ENCODE data around the gene ADGRG7.
"Not testable (repeated sequence)": the region's sequence is repeated elsewhere in the genome, so short reads cannot be mapped to it uniquely, and the experiment has no call there.

Gene ADGRG7, protein sequence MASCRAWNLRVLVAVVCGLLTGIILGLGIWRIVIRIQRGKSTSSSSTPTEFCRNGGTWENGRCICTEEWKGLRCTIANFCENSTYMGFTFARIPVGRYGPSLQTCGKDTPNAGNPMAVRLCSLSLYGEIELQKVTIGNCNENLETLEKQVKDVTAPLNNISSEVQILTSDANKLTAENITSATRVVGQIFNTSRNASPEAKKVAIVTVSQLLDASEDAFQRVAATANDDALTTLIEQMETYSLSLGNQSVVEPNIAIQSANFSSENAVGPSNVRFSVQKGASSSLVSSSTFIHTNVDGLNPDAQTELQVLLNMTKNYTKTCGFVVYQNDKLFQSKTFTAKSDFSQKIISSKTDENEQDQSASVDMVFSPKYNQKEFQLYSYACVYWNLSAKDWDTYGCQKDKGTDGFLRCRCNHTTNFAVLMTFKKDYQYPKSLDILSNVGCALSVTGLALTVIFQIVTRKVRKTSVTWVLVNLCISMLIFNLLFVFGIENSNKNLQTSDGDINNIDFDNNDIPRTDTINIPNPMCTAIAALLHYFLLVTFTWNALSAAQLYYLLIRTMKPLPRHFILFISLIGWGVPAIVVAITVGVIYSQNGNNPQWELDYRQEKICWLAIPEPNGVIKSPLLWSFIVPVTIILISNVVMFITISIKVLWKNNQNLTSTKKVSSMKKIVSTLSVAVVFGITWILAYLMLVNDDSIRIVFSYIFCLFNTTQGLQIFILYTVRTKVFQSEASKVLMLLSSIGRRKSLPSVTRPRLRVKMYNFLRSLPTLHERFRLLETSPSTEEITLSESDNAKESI

DNA sequence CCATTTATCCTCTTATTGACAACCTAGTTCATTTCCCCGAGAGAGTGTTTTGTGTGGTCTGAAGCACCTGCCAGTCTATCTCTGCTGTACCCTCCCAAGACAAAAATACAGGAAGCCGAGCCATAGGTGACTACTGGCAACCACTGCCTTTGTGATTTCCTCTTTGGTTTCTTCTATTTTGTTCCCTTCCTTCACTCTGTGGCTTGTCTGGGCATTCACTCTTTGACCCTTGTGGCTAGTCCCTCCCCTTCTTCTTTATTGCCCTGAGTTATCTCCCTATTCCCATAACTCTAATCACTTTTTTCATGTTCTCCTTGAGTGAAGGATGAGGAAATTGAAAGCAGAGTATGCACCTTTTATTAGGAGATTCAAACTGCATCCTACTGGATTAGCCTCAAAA, at the start of gene ADGRG7:
TSS of gene ADGRG7 (plus strand) at position 297 of the 400 bp plus-strand sequence. CDS start 256 bp downstream, outside the sequence.
- no peak for DNase-seq (ENCODE audit: low read depth)

DNA sequence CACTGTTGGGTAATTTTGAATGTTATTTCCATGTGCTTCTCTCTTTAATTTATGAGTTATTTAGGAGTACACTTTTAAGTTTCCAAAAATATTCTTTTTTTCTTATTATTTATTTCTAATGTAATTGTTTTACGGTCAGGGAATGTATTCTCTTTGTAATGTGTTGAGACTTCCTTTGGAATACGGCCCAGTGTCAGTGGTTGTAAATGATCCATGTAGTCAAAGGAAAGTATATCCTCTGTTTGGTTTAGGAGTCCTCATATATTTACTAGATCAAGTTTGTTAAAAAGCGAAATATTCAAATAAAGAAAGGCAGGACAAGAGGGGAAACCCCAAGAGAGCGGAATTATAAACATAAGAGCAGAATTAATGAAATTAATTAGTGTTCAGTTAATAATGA, 49.0 kb upstream of the ADGRG7 start:
- no peak for DNase-seq (ENCODE audit: low read depth)

DNA sequence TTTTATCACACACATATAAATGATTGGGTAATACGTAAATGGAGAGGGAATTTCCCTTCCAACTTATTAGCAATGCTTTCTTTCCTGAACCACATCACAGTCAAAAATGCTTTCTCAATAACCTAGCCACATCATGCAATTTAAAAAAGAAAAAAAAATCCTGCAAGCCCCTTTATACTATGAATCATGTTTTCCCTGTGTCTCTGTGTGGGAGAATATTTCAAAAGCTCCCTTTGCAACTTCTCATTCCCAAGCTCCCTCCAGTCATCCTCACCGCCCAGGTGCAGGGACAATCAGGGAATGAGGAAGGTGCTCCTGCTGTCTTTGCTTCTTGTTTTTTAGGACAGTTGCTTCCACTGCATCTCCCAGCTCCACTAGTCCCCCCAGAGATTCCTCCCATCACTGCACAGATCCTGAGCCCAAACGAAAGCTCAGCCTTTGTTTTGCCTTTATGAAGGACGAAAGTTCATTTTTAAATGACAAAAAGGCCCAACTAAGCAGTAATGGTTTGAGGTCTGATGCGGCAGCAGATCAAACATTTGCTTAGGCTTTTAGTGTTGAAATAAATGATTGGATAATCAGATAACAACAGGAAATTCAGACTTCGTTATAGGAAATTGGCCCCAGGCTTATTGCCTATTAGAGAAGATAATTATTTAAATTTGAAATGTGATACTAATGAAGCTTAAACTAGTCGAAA, 47.8 kb upstream of the ADGRG7 start:
- DNase-seq (ENCODE audit: low read depth): no peak

DNA sequence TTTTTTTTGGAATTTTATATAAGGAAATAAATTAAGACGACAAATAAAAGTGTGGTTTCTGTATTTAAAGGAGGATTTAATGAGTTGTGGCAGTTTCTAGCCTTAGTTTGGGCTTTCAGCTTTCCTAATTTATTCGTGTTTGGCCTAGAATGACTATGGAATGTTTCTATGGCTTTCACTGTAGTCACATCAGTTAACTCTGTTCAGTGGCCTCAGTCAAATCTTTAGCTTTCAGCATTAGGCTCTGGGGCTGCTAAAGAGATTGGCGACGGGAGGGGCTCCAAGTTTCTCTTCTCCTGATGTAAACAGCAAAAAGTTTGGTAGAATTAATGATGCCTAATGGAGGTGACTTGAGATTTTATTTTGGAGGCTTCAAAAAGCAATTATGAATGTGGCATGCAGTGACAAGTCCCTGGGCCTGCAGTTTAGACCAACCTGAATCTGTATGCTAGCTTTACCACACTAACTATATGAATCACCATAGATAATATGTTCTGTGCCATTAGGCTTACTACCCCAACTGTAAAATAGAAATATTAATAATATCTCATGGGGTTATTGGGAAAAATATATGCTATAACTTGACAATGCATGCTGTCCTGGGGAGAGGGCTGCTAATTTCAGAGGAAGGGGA, 47.1 kb upstream of the ADGRG7 start:
- no peak for DNase-seq (ENCODE audit: low read depth)

DNA sequence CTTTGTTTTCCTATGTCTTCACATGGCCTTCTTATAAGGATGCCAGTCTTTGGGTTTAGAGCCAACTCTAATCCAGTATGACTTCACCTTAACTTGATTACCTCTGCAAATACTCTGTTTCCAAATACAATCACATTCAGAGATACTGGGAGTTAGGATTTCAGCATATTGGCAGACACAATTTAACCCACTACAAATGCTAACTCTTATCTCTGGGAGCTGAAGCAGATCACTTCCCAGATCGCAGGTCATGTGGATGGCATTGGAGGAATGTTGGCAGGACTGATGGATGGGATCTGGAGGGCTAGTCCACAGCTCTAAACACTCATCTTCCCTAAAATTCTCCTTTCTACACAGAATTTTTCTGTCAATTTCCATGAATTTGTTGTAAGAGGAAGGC, 46.2 kb upstream of the ADGRG7 start:
- DNase-seq (ENCODE audit: low read depth): no peak

DNA sequence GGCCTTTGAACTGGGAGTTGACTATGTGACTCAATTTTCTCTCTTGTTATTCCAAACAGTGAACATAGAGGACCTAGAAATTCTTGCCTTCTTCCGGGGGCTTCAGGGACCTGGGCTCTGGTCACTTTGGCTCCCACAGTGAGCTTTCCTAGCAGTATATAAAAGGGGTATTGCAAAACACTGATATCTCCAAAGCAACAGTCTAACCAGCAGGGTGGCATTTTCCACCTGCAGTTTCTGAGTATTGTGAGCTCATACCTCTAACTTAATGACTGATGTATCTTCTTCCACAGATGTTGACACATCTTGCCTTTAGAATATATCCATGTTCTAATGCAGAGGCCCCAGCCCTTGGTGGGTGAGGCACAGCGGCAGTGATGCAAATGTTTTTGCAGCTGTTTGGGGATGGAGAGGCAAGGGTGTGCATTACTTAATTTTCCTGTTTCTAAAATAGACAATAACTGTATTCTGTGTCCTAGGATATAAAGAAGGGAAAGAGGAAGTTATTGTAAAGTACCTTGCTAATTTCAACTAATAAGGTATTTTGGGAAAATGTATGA, 45.7 kb upstream of the ADGRG7 start:
- no peak for DNase-seq (ENCODE audit: low read depth)

DNA sequence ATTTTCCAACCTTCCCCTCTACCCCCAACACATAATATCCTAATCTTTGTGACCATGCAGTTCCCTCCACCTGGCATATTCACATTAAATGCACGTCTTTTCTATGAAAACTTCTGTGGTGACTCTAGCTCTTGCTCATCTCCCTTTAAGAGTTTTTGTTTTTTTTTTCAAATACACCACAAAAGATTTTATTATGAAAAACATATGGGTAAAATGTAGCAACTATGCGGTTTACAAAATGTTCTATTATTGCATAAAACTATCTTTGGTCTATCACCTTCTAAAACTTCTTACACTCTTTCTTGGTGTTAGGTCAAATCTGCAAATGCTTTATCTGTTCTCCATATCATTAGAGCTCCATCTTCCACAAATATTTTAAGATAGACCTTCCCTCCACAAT, 38.6 kb upstream of the ADGRG7 start:
- no peak for DNase-seq (ENCODE audit: low read depth)

DNA sequence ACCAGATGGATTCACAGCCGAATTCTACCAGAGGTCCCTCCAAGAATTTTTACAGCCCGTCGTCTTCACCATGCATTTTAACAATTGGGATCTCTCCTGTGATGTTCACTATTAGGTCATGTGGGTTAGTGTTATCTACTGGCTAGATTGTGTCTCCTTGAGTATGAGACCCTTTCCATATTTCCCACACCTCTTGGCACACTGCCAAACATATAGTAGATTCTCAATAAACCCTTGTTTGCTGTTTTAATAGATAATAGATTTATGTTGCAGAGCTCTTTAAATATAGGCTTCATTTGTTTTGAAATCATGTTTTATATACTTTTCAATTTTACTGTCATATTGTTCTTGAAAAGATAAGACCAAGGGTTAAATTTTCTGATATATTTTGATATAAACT, 34.9 kb upstream of the ADGRG7 start:
- no peak for DNase-seq (ENCODE audit: low read depth)

DNA sequence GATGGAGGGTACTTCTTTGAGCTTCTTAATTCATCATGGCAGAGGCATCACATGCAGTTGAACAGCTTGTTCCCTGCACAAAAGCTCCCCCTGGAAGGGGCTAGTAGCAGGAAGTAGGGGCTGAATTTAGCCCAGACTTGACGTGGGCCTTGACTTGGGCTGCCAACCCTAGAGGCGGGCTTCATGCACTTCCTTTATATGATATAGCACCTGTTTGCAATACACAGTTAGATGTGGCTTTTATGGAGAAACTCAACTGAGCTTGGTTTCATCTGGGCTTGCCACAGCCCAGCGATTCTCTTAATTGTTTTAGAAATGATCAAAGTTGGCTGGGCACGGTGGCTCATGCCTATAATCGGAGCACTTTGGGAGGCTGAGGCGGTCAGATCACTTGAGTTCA, 33.7 kb upstream of the ADGRG7 start:
- DNase-seq (ENCODE audit: low read depth): no peak

DNA sequence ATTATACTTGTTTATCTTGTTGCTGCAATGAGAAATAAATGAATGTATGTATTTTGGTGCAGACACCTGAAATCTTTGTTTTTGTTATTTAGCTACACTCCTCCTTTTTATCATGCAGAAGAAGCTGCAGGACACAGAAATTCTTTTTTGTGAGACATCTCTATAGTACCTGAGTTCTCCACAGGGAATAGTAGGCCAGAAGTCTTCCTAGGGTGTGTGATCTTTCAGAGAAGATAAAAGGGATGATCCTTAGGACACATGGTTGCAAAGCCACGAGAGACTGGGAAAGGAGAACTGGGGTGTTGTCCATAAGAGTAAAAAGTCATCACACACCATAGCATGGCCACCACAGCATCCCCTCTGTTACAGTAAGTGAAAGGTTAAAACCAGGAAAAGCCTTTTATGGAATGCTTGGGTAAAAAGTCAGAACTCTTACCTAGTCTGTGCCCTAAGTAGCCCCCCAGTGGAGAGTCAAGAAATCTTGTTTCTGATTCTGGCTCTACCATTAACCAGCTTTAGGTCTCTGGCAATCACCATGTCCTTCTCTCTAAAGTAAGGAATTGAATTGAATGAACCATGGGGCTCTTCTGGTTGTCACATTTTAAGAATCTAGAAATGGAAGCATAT, 31.9 kb upstream of the ADGRG7 start:
- DNase-seq (ENCODE audit: low read depth): no peak

DNA sequence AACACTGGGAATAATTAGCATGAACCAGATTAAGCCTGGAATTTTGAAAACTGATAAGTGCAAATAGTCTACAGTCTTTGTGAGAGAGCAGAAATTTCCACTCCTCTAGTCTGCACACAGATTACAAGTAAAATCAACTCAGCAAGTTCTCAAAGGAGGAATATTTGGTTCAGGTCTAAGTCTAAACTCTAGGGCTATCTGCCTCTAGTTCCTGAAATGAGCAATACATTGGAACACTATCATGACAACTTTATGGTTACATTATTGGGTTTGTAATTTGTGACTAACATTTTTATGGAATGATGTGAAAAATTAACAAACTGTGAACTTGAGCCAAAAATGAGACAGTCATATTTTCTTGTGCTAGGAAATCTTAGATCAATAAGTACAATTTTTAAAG, 30.8 kb upstream of the ADGRG7 start:
- DNase-seq (ENCODE audit: low read depth): no peak

DNA sequence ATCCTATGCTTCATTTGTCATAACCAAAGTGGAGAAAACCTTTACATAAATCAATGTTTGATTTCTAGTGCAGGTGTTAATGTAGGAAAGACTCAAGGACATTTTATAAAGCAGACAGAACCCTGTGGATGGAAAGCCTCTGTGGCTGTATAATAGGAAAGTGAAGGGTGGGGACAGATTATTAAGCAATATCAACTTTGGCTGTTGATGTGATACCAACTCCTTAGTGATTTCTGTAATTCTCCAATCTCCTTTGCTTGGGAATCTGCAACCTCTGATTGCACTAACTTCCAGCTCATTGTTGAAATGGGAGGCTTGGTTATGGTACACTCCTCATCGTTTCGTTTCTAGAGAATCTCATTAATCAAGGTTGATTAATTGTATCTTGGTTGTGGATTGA, 29.3 kb upstream of the ADGRG7 start:
- DNase-seq (ENCODE audit: low read depth): no peak

DNA sequence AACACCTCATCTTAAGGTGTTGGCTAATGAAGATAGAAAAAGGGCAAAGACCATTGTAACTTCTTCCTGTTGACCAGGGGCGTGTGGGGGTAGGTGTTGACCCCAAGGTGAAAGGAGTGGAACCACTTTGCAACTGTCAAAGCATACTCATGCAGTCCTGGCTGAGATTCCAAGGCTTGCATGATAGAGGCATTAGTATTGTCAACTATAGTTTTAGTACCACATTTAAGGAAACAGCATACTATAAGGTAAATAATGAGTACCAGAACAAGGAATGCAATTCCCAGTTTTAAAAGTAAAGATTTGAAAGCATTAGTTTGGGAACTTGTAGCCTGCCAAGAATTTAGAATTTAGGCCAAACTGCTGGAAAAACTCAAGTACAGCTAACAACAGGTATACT, 27.8 kb upstream of the ADGRG7 start:
- no peak for DNase-seq (ENCODE audit: low read depth)

DNA sequence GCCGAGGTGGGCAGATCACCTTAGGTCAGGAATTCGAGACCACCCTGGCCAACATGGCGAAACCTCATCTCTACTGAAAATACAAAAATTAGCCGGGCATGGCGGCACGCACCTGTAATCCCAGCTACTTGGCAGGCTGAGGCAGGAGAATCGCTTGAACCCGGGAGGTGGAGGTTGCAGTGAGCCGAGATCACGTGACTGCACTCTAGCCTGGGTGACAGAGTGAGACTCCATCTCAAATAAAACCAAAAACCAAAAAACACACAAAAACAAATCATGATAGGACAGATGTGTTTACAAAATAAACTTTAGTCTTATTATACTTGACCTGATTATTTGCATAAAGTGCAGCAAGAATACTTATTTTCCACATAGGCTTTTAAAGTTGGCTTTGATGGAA, 27.2 kb upstream of the ADGRG7 start:
- not testable (repeated sequence) for DNase-seq (ENCODE audit: low read depth)

DNA sequence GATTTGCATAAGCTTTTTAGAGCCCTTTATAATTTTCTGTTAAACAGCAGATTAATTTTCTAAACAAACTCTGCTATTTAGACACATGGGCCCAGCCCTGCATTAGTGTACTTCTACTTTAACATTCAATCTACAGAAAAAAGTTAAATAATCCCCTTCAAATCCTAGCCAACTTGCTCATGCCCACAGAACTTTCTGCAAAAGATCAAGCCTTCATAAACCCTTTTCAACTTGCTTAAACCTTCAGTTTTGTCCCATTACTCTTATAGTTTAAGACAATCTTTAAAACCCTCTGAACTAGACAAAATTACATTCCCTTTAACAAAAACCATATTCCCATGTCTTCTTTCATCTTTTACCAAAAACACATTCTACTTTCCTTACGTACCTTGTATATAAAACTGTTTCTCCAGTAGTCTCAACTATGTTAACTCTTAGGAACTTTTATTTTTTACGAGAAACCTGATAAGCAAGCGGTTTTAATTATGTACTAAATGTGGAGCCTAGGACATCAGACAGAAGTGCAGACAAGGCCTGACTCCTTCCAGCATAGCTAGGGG, 25.2 kb upstream of the ADGRG7 start:
- no peak for DNase-seq (ENCODE audit: low read depth)

DNA sequence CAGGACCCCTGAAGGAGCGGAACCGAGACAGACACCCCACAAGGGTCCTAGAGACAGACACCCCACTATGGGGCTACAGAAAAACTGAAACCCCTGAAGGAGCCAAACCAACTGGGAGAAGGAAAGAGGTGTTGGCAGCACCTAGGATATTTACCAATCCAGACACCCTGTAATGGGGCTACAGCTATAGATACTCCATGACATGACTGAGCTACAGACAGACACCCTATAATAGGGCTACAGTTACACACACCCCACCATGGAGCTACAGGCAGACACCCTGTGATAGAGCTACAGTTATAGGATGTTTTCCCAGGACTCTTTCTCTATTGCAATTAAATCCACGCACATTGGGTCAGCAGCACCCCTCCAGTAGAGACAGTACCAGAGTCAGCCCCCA, 22.6 kb upstream of the ADGRG7 start:
- no peak for DNase-seq (ENCODE audit: low read depth)

DNA sequence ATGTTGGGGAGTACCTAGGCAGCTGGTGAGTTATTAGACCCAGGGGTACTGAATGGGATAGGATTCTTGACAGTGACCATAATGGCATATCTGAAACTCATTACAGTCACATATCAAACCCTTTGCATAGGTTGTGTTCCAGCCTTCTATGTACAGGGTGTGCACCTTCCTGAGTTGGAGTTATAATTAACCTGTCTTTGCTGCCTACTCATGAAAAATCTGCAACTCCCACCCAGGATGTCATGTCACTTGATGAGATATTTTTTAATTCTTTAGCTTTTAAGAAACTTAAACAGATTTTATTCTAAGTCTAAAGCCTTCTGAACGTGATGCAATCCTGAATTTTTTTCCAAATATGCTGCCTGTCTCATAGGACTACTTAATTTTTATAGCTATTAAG, 21.1 kb upstream of the ADGRG7 start:
- DNase-seq (ENCODE audit: low read depth): no peak

DNA sequence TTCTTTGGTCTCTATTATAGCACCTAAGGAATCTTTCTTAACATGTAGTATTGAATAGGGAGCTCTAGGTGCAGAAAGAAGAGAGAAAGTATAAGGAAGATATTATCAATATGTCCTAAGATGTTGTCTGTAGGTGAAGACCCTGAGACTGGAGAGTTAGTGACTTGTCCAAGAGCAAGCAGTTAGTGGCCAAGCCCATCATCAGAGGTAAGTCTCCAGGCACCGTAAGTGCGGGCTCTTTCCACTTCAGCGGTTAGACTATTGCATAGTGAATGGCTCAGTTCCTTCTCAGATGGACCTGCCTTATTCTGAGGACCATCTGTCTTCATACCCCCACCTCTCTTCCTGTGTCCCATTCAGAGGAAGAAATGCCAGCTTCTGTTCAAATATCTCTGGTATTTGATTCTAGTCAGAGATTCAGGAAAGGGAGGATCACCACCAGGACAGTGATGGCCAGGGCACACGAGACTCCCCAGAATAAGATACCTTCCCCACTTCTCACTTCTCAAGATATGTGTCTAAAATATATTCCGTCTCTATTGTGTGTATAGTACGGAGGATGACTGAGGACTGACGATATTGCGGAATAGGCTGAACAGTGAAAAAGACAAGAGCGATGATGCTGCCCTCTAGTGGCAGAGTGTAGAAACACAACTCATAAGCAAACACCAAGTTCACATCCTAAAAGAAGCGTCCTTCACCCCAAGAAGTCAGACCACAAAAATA, 19.1 kb upstream of the ADGRG7 start:
- DNase-seq (ENCODE audit: low read depth): peak; percentile 23

DNA sequence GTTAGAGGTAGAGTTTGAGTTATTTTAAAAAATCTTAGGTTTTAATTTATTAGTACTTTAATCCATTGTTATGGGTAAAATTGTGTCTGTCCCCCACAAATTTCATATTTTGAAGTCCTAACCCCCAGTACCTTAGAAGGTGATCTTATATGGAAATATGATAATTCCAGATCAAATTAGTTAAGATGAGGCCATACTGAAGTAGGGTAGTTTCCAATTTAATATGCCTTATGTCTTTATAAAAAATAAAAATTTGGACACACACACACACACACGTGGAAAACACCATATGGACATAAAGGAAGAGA, 18.6 kb upstream of the ADGRG7 start:
- no peak for DNase-seq (ENCODE audit: low read depth)

DNA sequence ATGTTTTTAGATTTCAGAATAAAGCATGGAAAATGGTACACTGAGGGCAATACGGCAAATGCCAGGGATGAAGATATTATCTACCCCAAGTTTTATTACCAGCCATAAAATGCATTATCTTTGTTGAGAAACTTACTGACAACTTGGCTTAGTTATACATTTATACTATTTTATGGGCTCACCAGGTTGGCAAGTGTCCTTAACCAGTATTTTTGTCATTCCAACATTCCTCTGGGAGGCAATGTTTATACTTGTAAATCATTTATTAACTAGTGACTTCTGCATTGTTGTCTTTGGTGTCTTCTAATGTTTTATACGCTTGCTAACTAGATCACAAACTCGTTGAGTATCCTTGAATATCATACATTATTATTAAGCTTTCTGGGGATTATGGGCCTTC, 18.0 kb upstream of the ADGRG7 start:
- DNase-seq (ENCODE audit: low read depth): no peak

Measured in stimulated activated CD8-positive, alpha-beta memory T cell treated with anti-CD3 and anti-CD28 coated beads, Interleukin-7, amount 100 ng/mL, for 24 hours (primary cell).